ENCODE data around the gene UFL1. TPM values are rescaled to one million over a fixed set of nuclear protein-coding genes. Genes with fewer than 3 reads are reported as not detected.

The UFL1 gene
- total RNA-seq, 4 donors from 2014 or later: 21.3 to 27.0 (median 23.2) TPM

GRCh38 chr6:96502915-96503314 is 18.7 kb upstream of the UFL1 start:
- intact Hi-C loops (cut with DNase I): no loop called here
- Histone ChIP-seq H3K9me3 (peaks cover 0 to 6% (median 0%) of the 10 kb centered on the region in 4 donors), H3K4me1 (no peaks in the 10 kb centered on the region), H3K36me3 (no peaks in the 10 kb centered on the region), H3K27me3 (no peaks in the 10 kb centered on the region), H3K4me3 (no peak overlapping the region), H3K27ac (replicated peaks in 1 of 4) (no peak overlapping the region)
- no peak for DNase-seq (ENCODE audit: extremely low spot score)
- TF ChIP-seq POLR2AphosphoS5 (IDR thresholded peaks at IDR 0.05): no peak
- 97% methylated on average over 1 of the region's 1 CpG for WGBS

GRCh38 chr6:96505363-96505762 is 16.2 kb upstream of the UFL1 start:
- no peaks in the 10 kb centered on the region for H3K4me1 ChIP-seq
- H3K36me3 ChIP-seq: peaks cover 0 to 8% (median 0%) of the 10 kb centered on the region in 4 donors
- H3K27me3 ChIP-seq: no peaks in the 10 kb centered on the region
- WGBS: 67% methylated on average over 2 of the region's 2 CpGs
- TF ChIP-seq CTCF (IDR thresholded peaks at IDR 0.05) (no peak), POLR2A (IDR thresholded peaks at IDR 0.05; ENCODE audit: low read depth) (no peak), POLR2AphosphoS5 (IDR thresholded peaks at IDR 0.05) (no peak), EP300 (IDR thresholded peaks at IDR 0.05) (no peak)
- no peak overlapping the region for H3K27ac ChIP-seq (replicated peaks in 1 of 4)
- intact Hi-C loops (cut with DNase I): no loop called here
- H3K4me3 ChIP-seq: no peak overlapping the region
- DNase-seq (ENCODE audit: extremely low spot score): no peak
- peaks cover 0 to 18% (median 0%) of the 10 kb centered on the region in 4 donors for H3K9me3 ChIP-seq

- TF ChIP-seq CTCF (IDR thresholded peaks at IDR 0.05): no peak
- no peak for DNase-seq (ENCODE audit: extremely low spot score)
- H3K27me3 ChIP-seq: no peaks in the 10 kb centered on the region
- no peaks in the 10 kb centered on the region for H3K4me1 ChIP-seq
- peaks cover 0 to 12% (median 0%) of the 10 kb centered on the region in 4 donors for H3K9me3 ChIP-seq
- no peak overlapping the region for H3K4me3 ChIP-seq
- peaks cover 0 to 15% (median 3%) of the 10 kb centered on the region in 4 donors for H3K36me3 ChIP-seq
- no peak overlapping the region for H3K27ac ChIP-seq (replicated peaks in 1 of 4)
- intact Hi-C loops (cut with DNase I): no loop called here
- 75% methylated on average over 2 of the region's 2 CpGs for WGBS
Measured at GRCh38 chr6:96509281-96509680, 12.3 kb upstream of the UFL1 start.

- H3K9me3 ChIP-seq: no peaks in the 10 kb centered on the region
- peak overlapping the region; percentile 92 to 97 (median 93) for H3K27ac ChIP-seq (replicated peaks in 1 of 4)
- intact Hi-C loops (cut with DNase I): loop anchor here (10.0 kb wide), 2 partner anchors 314 to 374 kb away; partner anchors contain the start of genes GPR63 and NDUFAF4
- WGBS: 71% methylated on average over 6 of the region's 6 CpGs
- no peaks in the 10 kb centered on the region for H3K27me3 ChIP-seq
- peaks cover 0 to 12% (median 3%) of the 10 kb centered on the region in 4 donors for H3K36me3 ChIP-seq
- no peak for DNase-seq (ENCODE audit: extremely low spot score)
- peak overlapping the region; percentile 72 to 95 (median 79) for H3K4me3 ChIP-seq
- no peak for TF ChIP-seq POLR2A (IDR thresholded peaks at IDR 0.05; ENCODE audit: low read depth)
- TF ChIP-seq EP300 (IDR thresholded peaks at IDR 0.05): no peak
- TF ChIP-seq CTCF (IDR thresholded peaks at IDR 0.05): no peak
- no peak for TF ChIP-seq POLR2AphosphoS5 (IDR thresholded peaks at IDR 0.05)
- peaks cover 21 to 38% (median 30%) of the 10 kb centered on the region in 4 donors for H3K4me1 ChIP-seq
Measured at GRCh38 chr6:96520171-96521115, 1.2 kb upstream of the UFL1 start.

- Histone ChIP-seq H3K27me3 (no peaks in the 10 kb centered on the region), H3K4me1 (peaks cover 21 to 38% (median 30%) of the 10 kb centered on the region in 4 donors), H3K4me3 (peak overlapping the region; percentile 72 to 95 (median 79)), H3K27ac (replicated peaks in 1 of 4) (peak overlapping the region; percentile 92 to 97 (median 93)), H3K36me3 (peaks cover 4 to 21% (median 10%) of the 10 kb centered on the region in 4 donors), H3K9me3 (no peaks in the 10 kb centered on the region)
- DNase-seq (ENCODE audit: extremely low spot score): no peak
- TF ChIP-seq POLR2AphosphoS5 (IDR thresholded peaks at IDR 0.05): no peak
- no peak for TF ChIP-seq CTCF (IDR thresholded peaks at IDR 0.05)
- TF ChIP-seq EP300 (IDR thresholded peaks at IDR 0.05): no peak
- no peak for TF ChIP-seq POLR2A (IDR thresholded peaks at IDR 0.05; ENCODE audit: low read depth)
- 0% methylated on average over 6 of the region's 8 CpGs for WGBS
- intact Hi-C loops (cut with DNase I): loop anchor here (10.0 kb wide), 2 partner anchors 314 to 374 kb away; partner anchors contain the start of genes GPR63 and NDUFAF4
Measured at GRCh38 chr6:96521306-96521643, 331 bp upstream of the UFL1 start.
